Measurements from ENCODE around the gene ATP11A.

DNA sequence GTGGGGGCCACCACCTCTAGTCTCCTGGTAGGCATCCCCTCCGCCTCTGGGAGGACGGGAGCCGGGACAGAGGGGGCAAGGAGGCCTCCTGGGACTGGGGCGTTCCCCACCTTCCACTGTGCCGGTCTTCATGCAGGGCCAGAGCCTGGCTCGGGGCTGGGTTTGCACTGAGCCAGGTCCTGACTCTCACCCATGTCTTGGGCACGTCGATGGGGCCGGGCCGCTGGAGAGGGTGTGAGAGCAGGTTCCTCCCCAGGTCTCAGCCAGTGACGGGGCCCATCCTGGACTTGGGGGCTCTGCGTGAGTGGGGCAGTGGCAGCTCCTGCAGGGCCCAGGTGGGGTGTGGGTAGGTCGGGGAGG is 26.6 kb downstream of the ATP11A start:
- TF ChIP-seq CTCF (IDR thresholded peaks at IDR 0.05; ENCODE audit: low read depth, low read length) (no peak), EZH2phosphoT487 (IDR thresholded peaks at IDR 0.05; ENCODE audit: low read depth) (no peak)
